ENCODE results near the gene AMDHD2. TPM values are rescaled to one million over a fixed set of nuclear protein-coding genes. Genes with fewer than 3 reads are reported as not detected.

The AMDHD2 gene
- total and polyA plus RNA-seq, 2 of the 8 experiments (the other 6 are each of a cell fraction or from before 2014, with no cell fraction given) = 43.0 to 54.6 TPM

GRCh38 chr16:2516391-2517240, 3.6 kb upstream of the AMDHD2 start (continued):
- TF ChIP-seq CHD7 (IDR thresholded peaks at IDR 0.05; ENCODE audit: insufficient replicate concordance, low read length) (no peak), PHF8 (conservative IDR thresholded peaks at IDR 0.05; ENCODE audit: low read depth, low read length) (no peak), HDAC6 (IDR thresholded peaks at IDR 0.05; ENCODE audit: low read depth, low read length) (no peak), CTBP2 (IDR thresholded peaks at IDR 0.05; ENCODE audit: borderline replicate concordance, insufficient read depth, insufficient read length, low read length) (no peak)

Data from H1 (cell line).